H1 (cell line): Measurements from ENCODE around the gene FRMPD2. TPM values are rescaled to one million over a fixed set of nuclear protein-coding genes. Genes with fewer than 3 reads are reported as not detected.

Experiments
- CTCF ChIA-PET: fragments of 300-600 bp; sonication (Branson Sonifier 250); formaldehyde crosslinking; loops from one replicate; lab custom pipeline; 2021; ENCODE audit not compliant: partially characterized antibody; lab: Charles Lee
- POLR2A ChIA-PET: fragments of 300-600 bp; sonication (Branson Sonifier 250); formaldehyde crosslinking; loops from one replicate; lab custom pipeline; 2021; ENCODE audit warnings: inconsistent platforms; ENCODE audit not compliant: partially characterized antibody; lab: Charles Lee
- DNase-seq, 2 experiments: peaks; one replicate each; pipeline versions ENCODE4 v3.0.0 to v3.0.0-alpha.2; 2010 to 2022; ENCODE audit warnings: low spot score in 2 of 2, low read depth in 1 of 2, mixed read lengths in 1 of 2
- FAIRE-seq: peaks from 2 replicates; lab custom pipeline; 2011; peaks lifted over from hg19 to GRCh38; lab: Jason Lieb, UNC
- H2AFZ ChIP-seq: 2 replicates; pipeline ENCODE4 v1.8.1; 2012; ENCODE audit warnings: low read length, inconsistent platforms
- H2AK5ac ChIP-seq: 2 replicates; pipeline ENCODE4 v1.6.1; 2013; ENCODE audit warnings: low read depth, low read length
- H2BK120ac ChIP-seq: replicated peaks from 2 replicates; pipeline ENCODE3; 2013; ENCODE audit warnings: low read depth, low read length, inconsistent platforms
- H2BK12ac ChIP-seq: 2 replicates; pipeline ENCODE4 v1.6.1; 2013; ENCODE audit warnings: low read depth, low read length
- H2BK15ac ChIP-seq: 2 replicates; pipeline ENCODE4 v1.6.1; 2013; ENCODE audit warnings: low read length
- H2BK20ac ChIP-seq: 2 replicates; pipeline ENCODE4 v1.6.1; 2013; ENCODE audit warnings: low read length
- H2BK5ac ChIP-seq: 2 replicates; pipeline ENCODE4 v1.6.1; 2013; ENCODE audit warnings: low read depth, low read length
- H3K14ac ChIP-seq: 2 replicates; pipeline ENCODE4 v1.6.1; 2013; ENCODE audit warnings: inconsistent platforms; ENCODE audit not compliant: insufficient read length
- H3K18ac ChIP-seq: 2 replicates; pipeline ENCODE4 v1.6.1; 2013; ENCODE audit warnings: low read length; ENCODE audit errors: extremely low read depth
- H3K23ac ChIP-seq: 2 replicates; pipeline ENCODE4 v1.6.1; 2013; ENCODE audit warnings: inconsistent platforms; ENCODE audit not compliant: insufficient read length
- H3K23me2 ChIP-seq: 2 replicates; pipeline ENCODE4 v1.6.1; 2013; ENCODE audit warnings: low read depth, low read length
- H3K27ac ChIP-seq: 2 replicates; pipeline ENCODE4 v1.6.1; 2011; ENCODE audit warnings: low read depth, low read length, inconsistent platforms
- H3K27me3 ChIP-seq, 4 experiments: replicated peaks in 1 of 4; 1 replicate in 1 of 4; 2 replicates in 3 of 4; pipeline versions ENCODE4 v1.6.1 to v1.8.1; 2011 to 2013; ENCODE audit warnings: low read length in 3 of 4, mild to moderate bottlenecking in 3 of 4, inconsistent platforms in 2 of 4, mixed read lengths in 2 of 4, moderate library complexity in 1 of 4; ENCODE audit not compliant: control insufficient read depth in 3 of 4, insufficient read depth in 3 of 4; ENCODE audit errors: extremely low read depth in 1 of 4
- H3K36me3 ChIP-seq, 4 experiments: 2 replicates each; pipeline versions ENCODE4 v1.6.1 to v1.8.1; 2011 to 2013; ENCODE audit warnings: mild to moderate bottlenecking in 4 of 4, low read length in 3 of 4, moderate library complexity in 2 of 4, control low read depth in 1 of 4, inconsistent platforms in 1 of 4; ENCODE audit not compliant: insufficient read depth in 4 of 4, control insufficient read depth in 2 of 4
- H3K4ac ChIP-seq: replicated peaks from 2 replicates; pipeline ENCODE3; 2013; ENCODE audit warnings: low read length, low read depth, mixed read lengths, inconsistent platforms; ENCODE audit not compliant: insufficient read length
- H3K4me1 ChIP-seq, 4 experiments: replicated peaks in 1 of 4; 1 replicate in 1 of 4; 2 replicates in 3 of 4; pipeline versions ENCODE4 v1.6.1 to v1.8.1; 2011 to 2013; ENCODE audit warnings: low read length in 3 of 4, inconsistent platforms in 2 of 4, mixed read lengths in 1 of 4; ENCODE audit not compliant: insufficient read depth in 4 of 4, control insufficient read depth in 3 of 4
- H3K4me2 ChIP-seq, 2 experiments: 2 replicates each; pipeline versions ENCODE4 v1.6.1 to v1.8.1; 2011 to 2013; ENCODE audit warnings: low read depth in 2 of 2, low read length in 2 of 2, control low read depth in 1 of 2, inconsistent platforms in 1 of 2, mild to moderate bottlenecking in 1 of 2; ENCODE audit not compliant: insufficient read depth in 1 of 2
- H3K4me3 ChIP-seq, 4 experiments: fragments of 200-600, 300-600 bp in 1 of 4; sonication (generic), shearing (Covaris generic), sonication (Bioruptor Twin) in 1 of 4; 2 replicates each; pipeline versions ENCODE4 v1.5.1 to v1.8.1; 2011 to 2016; ENCODE audit warnings: low read length in 4 of 4, low read depth in 3 of 4, control low read depth in 2 of 4, inconsistent platforms in 2 of 4, mild to moderate bottlenecking in 2 of 4, mixed read lengths in 1 of 4, moderate library complexity in 1 of 4; ENCODE audit not compliant: insufficient read depth in 2 of 4; ENCODE audit errors: extremely low read depth in 1 of 4
- H3K56ac ChIP-seq: replicated peaks from 2 replicates; pipeline ENCODE3; 2013; ENCODE audit warnings: low read depth, mild to moderate bottlenecking, mixed read lengths, low read length, inconsistent platforms; ENCODE audit not compliant: insufficient read length
- H3K79me1 ChIP-seq: 2 replicates; pipeline ENCODE4 v1.6.1; 2013; ENCODE audit warnings: low read depth, low read length, control low read depth
- H3K79me2 ChIP-seq, 2 experiments: 2 replicates each; pipeline versions ENCODE4 v1.6.1 to v1.8.1; 2012 to 2013; ENCODE audit warnings: low read length in 2 of 2, mild to moderate bottlenecking in 2 of 2, inconsistent platforms in 1 of 2; ENCODE audit not compliant: insufficient read depth in 2 of 2, control insufficient read depth in 1 of 2
- H3K9ac ChIP-seq, 4 experiments: replicated peaks in 1 of 4; 1 replicate in 1 of 4; 2 replicates in 3 of 4; pipeline versions ENCODE4 v1.6.1 to v1.8.1; 2011 to 2013; ENCODE audit warnings: low read depth in 3 of 4, low read length in 3 of 4, control low read depth in 2 of 4, mild to moderate bottlenecking in 2 of 4, moderate library complexity in 2 of 4, inconsistent platforms in 1 of 4; ENCODE audit errors: extremely low read depth in 1 of 4
- H3K9me3 ChIP-seq, 2 experiments: 2 replicates each; pipeline versions ENCODE4 v1.6.1 to v1.8.1; 2012 to 2013; ENCODE audit warnings: mild to moderate bottlenecking in 2 of 2, moderate library complexity in 2 of 2, control low read depth in 1 of 2, inconsistent platforms in 1 of 2, low read depth in 1 of 2, low read length in 1 of 2, mixed read lengths in 1 of 2; ENCODE audit not compliant: insufficient read depth in 2 of 2
- H4K20me1 ChIP-seq, 2 experiments: replicated peaks in 1 of 2; 2 replicates each; pipeline versions ENCODE3 to v1.8.1; 2011 to 2013; ENCODE audit warnings: inconsistent platforms in 2 of 2, low read length in 2 of 2, mild to moderate bottlenecking in 1 of 2; ENCODE audit not compliant: insufficient read depth in 2 of 2, control insufficient read depth in 1 of 2
- H4K5ac ChIP-seq: 2 replicates; pipeline ENCODE4 v1.6.1; 2013; ENCODE audit warnings: low read length, low read depth, mixed read lengths, inconsistent platforms; ENCODE audit not compliant: insufficient read length
- H4K8ac ChIP-seq: 2 replicates; pipeline ENCODE4 v1.8.0; 2013; ENCODE audit warnings: mild to moderate bottlenecking, moderate library complexity, low read length, inconsistent platforms; ENCODE audit not compliant: insufficient read depth; ENCODE audit errors: extremely low read depth
- H4K91ac ChIP-seq: replicated peaks from 2 replicates; pipeline ENCODE3; 2013; ENCODE audit warnings: low read length, mixed read lengths, inconsistent platforms; ENCODE audit not compliant: insufficient read length
- ASH2L ChIP-seq: fragments of 200-600, 300-600 bp; sonication (generic); IDR thresholded peaks from one replicate; pipeline ENCODE4 v1.7.1; 2017; ENCODE audit warnings: low read length
- FOSL1 ChIP-seq: IDR thresholded peaks from 2 replicates; pipeline ENCODE4 v1.6.1; 2011; ENCODE audit warnings: mild to moderate bottlenecking, low read depth, low read length, moderate library complexity; ENCODE audit not compliant: insufficient read depth
- POLR2AphosphoS5 ChIP-seq: IDR thresholded peaks from 2 replicates; pipeline ENCODE4 v1.6.1; 2011; ENCODE audit warnings: low read depth, low read length
- SUZ12 ChIP-seq: fragments of 200-600 bp; sonication (generic); IDR thresholded peaks from 2 replicates; pipeline ENCODE4 v1.6.1; 2012; ENCODE audit warnings: mild to moderate bottlenecking, inconsistent platforms, low read length, moderate library complexity, mixed read lengths
- TEAD4 ChIP-seq: IDR thresholded peaks from 2 replicates; pipeline ENCODE4 v1.6.1; 2012; ENCODE audit warnings: low read depth, low read length, inconsistent platforms, mixed read lengths
- WGBS, 2 experiments: shearing (Covaris generic) in 1 of 2; methylation state at CpG; one replicate each; pipeline versions ENCODE4 v1.1.6 to v1.1.7; 2013 to 2015; ENCODE audit warnings: low lambda C conversion rate in 2 of 2, mixed read lengths in 2 of 2, inconsistent platforms in 1 of 2, low coverage in 1 of 2, missing lambda C conversion rate in 1 of 2; ENCODE audit not compliant: insufficient replicate concordance in 2 of 2, insufficient coverage in 1 of 2, insufficient read length in 1 of 2; ENCODE audit errors: extremely low coverage in 1 of 2, missing lambda C conversion rate in 1 of 2; 5-methylcytosine and 5-hydroxymethylcytosine counted together
- polyA plus RNA-seq, 7 experiments: library from polyadenylated mRNA; depleted of rRNA in 3 of 7; stranded (reverse) in 5 of 7; unstranded in 2 of 7; fragments of >200 nt in 5 of 7; fragments of 200-250 nt in 2 of 7; gene quantifications; 1 replicate in 5 of 7; 2 replicates in 1 of 7; 4 replicates in 1 of 7; pipeline versions ENCODE4 v1.2.1 to v1.2.3, GENCODE V29; 2011 to 2013; ENCODE audit warnings: missing spikeins in 2 of 7, mixed read lengths in 2 of 7
- total RNA-seq: library from RNA; stranded (reverse); fragmentation: NEBNext Ultra II Directional; extraction: Animal tissue kit (Norgen Biotek cat#: 25700); gene quantifications from 2 replicates; pipeline ENCODE4 v1.2.1, GENCODE V29; 2021

The FRMPD2 gene
- total and polyA plus RNA-seq, 2 of the 8 experiments (the other 6 are each of a cell fraction or from before 2014, with no cell fraction given), result 0.07 to 0.47 TPM

DNA sequence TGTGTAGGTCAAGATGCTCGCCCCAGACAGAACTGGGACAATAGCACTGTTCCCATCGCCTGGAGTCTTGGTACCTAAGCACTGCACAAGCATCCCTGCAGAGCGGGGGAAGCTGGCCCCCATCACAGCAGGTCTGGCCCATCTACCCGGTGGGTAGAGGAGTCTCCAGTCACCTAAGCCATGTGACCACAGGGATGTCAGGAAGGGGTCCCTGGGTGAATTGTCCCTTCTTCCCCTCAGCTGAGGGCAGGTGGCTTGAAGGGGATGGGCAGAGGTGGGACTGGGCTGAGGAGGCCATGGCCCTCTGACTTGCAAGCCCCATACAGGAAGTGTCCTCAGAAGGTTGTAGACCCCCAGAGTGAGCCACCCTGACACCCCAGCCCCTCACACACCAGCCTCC lies 39.7 kb downstream of the FRMPD2 start:
- no peak overlapping the region for H2AFZ ChIP-seq
- no peak overlapping the region; the same call in 1 of the 2 replicates for H2BK5ac ChIP-seq
- no peak overlapping the region for H3K18ac ChIP-seq
- H3K4me2 ChIP-seq, result no peak overlapping the region
- no peaks in the 10 kb centered on the region for H3K9me3 ChIP-seq
- H2BK12ac ChIP-seq, result no peak overlapping the region
- TF ChIP-seq TEAD4 (no peak), FOSL1 (no peak), POLR2AphosphoS5 (no peak), SUZ12 (no peak), ASH2L (no peak)
- TF ChIP-seq, all 59 proteins: peak for 0
- ChIA-PET POLR2A (no interaction called here), CTCF (interaction anchor here (1.5 kb wide), 1 partner anchor 55 kb away, joined by 3 read pairs; no protein-coding TSS in a partner anchor)
- H2BK15ac ChIP-seq, result no peak overlapping the region
- no peaks in the 10 kb centered on the region for H3K27me3 ChIP-seq
- no peak overlapping the region for H3K56ac ChIP-seq
- no peaks in the 10 kb centered on the region for H3K79me2 ChIP-seq
- H3K27ac ChIP-seq, result no peak overlapping the region
- H3K23me2 ChIP-seq, result no peaks in the 10 kb centered on the region
- H3K79me1 ChIP-seq, result no peaks in the 10 kb centered on the region
- peaks cover 0 to 6% (median 1%) of the 10 kb centered on the region in 4 experiments; a peak in 3 of 7 replicates for H3K4me1 ChIP-seq
- no peak overlapping the region for H2AK5ac ChIP-seq
- peak overlapping the region; percentile 10; the same call in 1 of the 2 replicates for H2BK20ac ChIP-seq
- H3K36me3 ChIP-seq, result no peaks in the 10 kb centered on the region
- H3K23ac ChIP-seq, result no peak overlapping the region
- no peaks in the 10 kb centered on the region for H4K20me1 ChIP-seq
- no peak for FAIRE-seq
- H2BK120ac ChIP-seq, result no peak overlapping the region
- WGBS, 2 experiments, result 88% methylated on average over 4 of the region's 4 CpGs; no CpG with 5 or more reads in 1 of the 2 experiments
- H3K14ac ChIP-seq, result no peak overlapping the region
- no peak overlapping the region for H3K9ac ChIP-seq
- DNase-seq, result peak in 1 of 2 experiments; percentile 24
- no peak overlapping the region for H4K91ac ChIP-seq
- H4K5ac ChIP-seq, result no peak overlapping the region
- no peak overlapping the region for H4K8ac ChIP-seq
- no peak overlapping the region for H3K4ac ChIP-seq
- no peak overlapping the region for H3K4me3 ChIP-seq
